Head of caudate nucleus (tissue), 42 donors: ENCODE results near the gene PRPF40B.
"Not testable (repeated sequence)": the region's sequence is repeated elsewhere in the genome, so short reads cannot be mapped to it uniquely, and the experiment has no call there.

ENCODE experiments used
- DNase-seq, 42 donors: peaks; one replicate each; pipeline versions ENCODE4 v3.0.0 to v3.0.0-alpha.2; 2020 to 2021; ENCODE audit warnings: mixed read lengths in 7 of 42
- intact Hi-C: fragments of 100-400 bp; cut with DNase I; formaldehyde crosslinking; loops from one replicate; pipeline ENCODE4 v1.15.0; 2022

The PRPF40B gene

GRCh38 chr12:49604856-49605255 lies 18.5 kb upstream of the PRPF40B start:
- DNase-seq = no peak
- intact Hi-C loops = no loop called here

GRCh38 chr12:49605539-49605938 lies 17.8 kb upstream of the PRPF40B start, which contains the start of gene FAM186B:
FAM186B (minus strand) TSS chr12:49605639; CDS start chr12:49605477, 162 bp downstream.
- DNase-seq, intact Hi-C loops: not testable (repeated sequence)

- DNase-seq = no peak
- intact Hi-C loops = no loop called here
Observed at GRCh38 chr12:49609059-49609874, 14.1 kb upstream of the PRPF40B start.

- intact Hi-C loops = no loop called here
Observed at GRCh38 chr12:49609875-49610154, 13.5 kb upstream of the PRPF40B start.

GRCh38 chr12:49610785-49611184 lies 12.6 kb upstream of the PRPF40B start:
- DNase-seq, intact Hi-C loops: not testable (repeated sequence)

More at GRCh38 chr12:49609875-49610154, 13.5 kb upstream of the PRPF40B start:
- no peak for DNase-seq

GRCh38 chr12:49612210-49612609 lies 11.2 kb upstream of the PRPF40B start:
- intact Hi-C loops = no loop called here
- DNase-seq = no peak

GRCh38 chr12:49615725-49616124 lies 7.6 kb upstream of the PRPF40B start:
- intact Hi-C loops = no loop called here
- DNase-seq = no peak

GRCh38 chr12:49616533-49617219 lies 6.7 kb upstream of the PRPF40B start:
- DNase-seq = no peak
- intact Hi-C loops = no loop called here

GRCh38 chr12:49618576-49618975 lies 4.8 kb upstream of the PRPF40B start:
- no peak for DNase-seq
- intact Hi-C loops = no loop called here

GRCh38 chr12:49619286-49619685 lies 4.1 kb upstream of the PRPF40B start:
- DNase-seq = no peak
- intact Hi-C loops = no loop called here

GRCh38 chr12:49621651-49622500 lies 1.5 kb upstream of the PRPF40B start:
- intact Hi-C loops = no loop called here
- peak in 1 of 42 donors; percentile 32 for DNase-seq

GRCh38 chr12:49622501-49623141 lies 740 bp upstream of the PRPF40B start:
- DNase-seq = peak in 17 of 42 donors; percentile 14 to 60 (median 27)
- intact Hi-C loops = no loop called here

- intact Hi-C loops = no loop called here
- peak in 2 of 42 donors; percentile 29 to 33 for DNase-seq
Observed at GRCh38 chr12:49624921-49625577, 1.7 kb downstream of the PRPF40B start.

GRCh38 chr12:49626169-49626835 lies 2.9 kb downstream of the PRPF40B start:
- intact Hi-C loops = no loop called here

GRCh38 chr12:49626836-49627235 lies 3.5 kb downstream of the PRPF40B start:
- peak in 2 of 42 donors; percentile 6 to 22 for DNase-seq
- intact Hi-C loops = no loop called here

More at GRCh38 chr12:49626169-49626835, 2.9 kb downstream of the PRPF40B start:
- DNase-seq = peak in 23 of 42 donors; percentile 23 to 77 (median 50)

- peak in 2 of 42 donors; percentile 4 to 18 for DNase-seq
- intact Hi-C loops = no loop called here
Observed at GRCh38 chr12:49627752-49628360, 4.5 kb downstream of the PRPF40B start.

- DNase-seq = peak in 2 of 42 donors; percentile 3 to 19
- intact Hi-C loops = no loop called here
Observed at GRCh38 chr12:49631336-49631907, 8.1 kb downstream of the PRPF40B start.
